ENCODE data around the gene DCUN1D3.

The DCUN1D3 gene

GRCh38 chr16:20918486-20919239 is 18.5 kb upstream of the DCUN1D3 start:
- no peak for DNase-seq

GRCh38 chr16:20916942-20917341 is 16.8 kb upstream of the DCUN1D3 start:
- no peak for DNase-seq

- DNase-seq = no peak
Measured at GRCh38 chr16:20916289-20916688, 16.1 kb upstream of the DCUN1D3 start.

- DNase-seq = peak; percentile 28
Measured at GRCh38 chr16:20911361-20911760, 11.2 kb upstream of the DCUN1D3 start.

- DNase-seq = peak; percentile 71
Measured at GRCh38 chr16:20910781-20911321, 10.7 kb upstream of the DCUN1D3 start.

GRCh38 chr16:20906341-20907255 is 6.4 kb upstream of the DCUN1D3 start:
- peak; percentile 87 for DNase-seq

- DNase-seq = no peak
Measured at GRCh38 chr16:20905576-20905975, 5.4 kb upstream of the DCUN1D3 start.

GRCh38 chr16:20904507-20905081 is 4.4 kb upstream of the DCUN1D3 start:
- DNase-seq = peak; percentile 92

GRCh38 chr16:20903899-20904506 is 3.8 kb upstream of the DCUN1D3 start:
- no peak for DNase-seq

GRCh38 chr16:20903116-20903898 is 3.1 kb upstream of the DCUN1D3 start:
- no peak for DNase-seq

- DNase-seq = no peak
Measured at GRCh38 chr16:20902426-20902825, 2.3 kb upstream of the DCUN1D3 start.

- DNase-seq = no peak
Measured at GRCh38 chr16:20901436-20902112, 1.4 kb upstream of the DCUN1D3 start.

GRCh38 chr16:20901068-20901435 is 894 bp upstream of the DCUN1D3 start:
- DNase-seq = no peak

- no peak for DNase-seq
Measured at GRCh38 chr16:20899477-20900298, 470 bp downstream of the DCUN1D3 start.

- peak; percentile 80 for DNase-seq
Measured at GRCh38 chr16:20899071-20899470, 1.1 kb downstream of the DCUN1D3 start.

- DNase-seq = peak; percentile 85
Measured at GRCh38 chr16:20897922-20898321, 2.2 kb downstream of the DCUN1D3 start.

- DNase-seq = peak; percentile 86
Measured at GRCh38 chr16:20897253-20897897, 2.8 kb downstream of the DCUN1D3 start.

GRCh38 chr16:20894388-20894787 is 5.8 kb downstream of the DCUN1D3 start:
- DNase-seq = no peak

GRCh38 chr16:20889625-20890275 is 10.4 kb downstream of the DCUN1D3 start:
- no peak for DNase-seq

Data from NCI-H226 (cell line).